ENCODE measurements around the gene UNC13A.

GRCh38 chr19:17616686-17616960, 71.5 kb downstream of the UNC13A start:
- TF ChIP-seq CTCF (IDR thresholded peaks at IDR 0.05; ENCODE audit: insufficient read depth, low read length, poor library complexity, severe bottlenecking) (no peak), EZH2phosphoT487 (conservative IDR thresholded peaks at IDR 0.05; ENCODE audit: low read length) (no peak)
